Measurements from ENCODE around the gene TARM1.
"Not testable (repeated sequence)": the region's sequence is repeated elsewhere in the genome, so short reads cannot be mapped to it uniquely, and the experiment has no call there.

Gene TARM1

GRCh38 chr19:54099190-54099902 lies 18.2 kb upstream of the TARM1 start:
- no peak for DNase-seq

- no peak for DNase-seq
Measured at GRCh38 chr19:54096617-54097106, 15.5 kb upstream of the TARM1 start.

- DNase-seq = peak; percentile 47
Measured at GRCh38 chr19:54095859-54096616, 14.9 kb upstream of the TARM1 start.

GRCh38 chr19:54095136-54095858 lies 14.1 kb upstream of the TARM1 start:
- DNase-seq = no peak

- no peak for DNase-seq
Measured at GRCh38 chr19:54094426-54095000, 13.3 kb upstream of the TARM1 start.

GRCh38 chr19:54084410-54084809 lies 3.2 kb upstream of the TARM1 start:
- no peak for DNase-seq

- DNase-seq = no peak
Measured at GRCh38 chr19:54077334-54077733, 3.8 kb downstream of the TARM1 start.

- DNase-seq = no peak
Measured at GRCh38 chr19:54074851-54075250, 6.3 kb downstream of the TARM1 start.

GRCh38 chr19:54073829-54074228 lies 7.3 kb downstream of the TARM1 start:
- no peak for DNase-seq

- no peak for DNase-seq
Measured at GRCh38 chr19:54069470-54069869, 11.7 kb downstream of the TARM1 start.

- no peak for DNase-seq
Measured at GRCh38 chr19:54063350-54064116, 17.6 kb downstream of the TARM1 start, which contains the start of gene VSTM1. VSTM1 (minus strand) TSS chr19:54063897; CDS start chr19:54063777, 120 bp downstream.

GRCh38 chr19:54062643-54063042 lies 18.5 kb downstream of the TARM1 start:
- DNase-seq = no peak

GRCh38 chr19:54047616-54048015 lies 33.5 kb downstream of the TARM1 start:
- no peak for DNase-seq

- no peak for DNase-seq
Measured at GRCh38 chr19:54045771-54046170, 35.4 kb downstream of the TARM1 start.

- DNase-seq = no peak
Measured at GRCh38 chr19:54042989-54043388, 38.2 kb downstream of the TARM1 start.

- no peak for DNase-seq
Measured at GRCh38 chr19:54041969-54042606, 39.1 kb downstream of the TARM1 start.

GRCh38 chr19:54040003-54040402 lies 41.2 kb downstream of the TARM1 start:
- no peak for DNase-seq

GRCh38 chr19:54036542-54036941 lies 44.6 kb downstream of the TARM1 start:
- not testable (repeated sequence) for DNase-seq

GRCh38 chr19:54035215-54036178 lies 45.7 kb downstream of the TARM1 start:
- no peak for DNase-seq

GRCh38 chr19:54030895-54031586 lies 50.1 kb downstream of the TARM1 start:
- DNase-seq = no peak

Data from activated CD4-positive, alpha-beta T cell treated with anti-CD3 and anti-CD28 coated beads, Interleukin-2, amount 50 U/mL, for 1 hour (primary cell).